DND-41 (cell line): ENCODE results near the gene FHIT.

Experiments used
- CTCF ChIP-seq: IDR thresholded peaks from 2 replicates; pipeline ENCODE4 v1.5.1; 2012; ENCODE audit warnings: borderline replicate concordance, low read length, moderate library complexity, mild to moderate bottlenecking; ENCODE audit not compliant: poor library complexity, severe bottlenecking; ENCODE audit errors: extremely low read depth
- EZH2 ChIP-seq: IDR thresholded peaks from 3 replicates; pipeline ENCODE4 v1.6.1; 2012; ENCODE audit warnings: borderline replicate concordance, low read depth, mild to moderate bottlenecking, moderate library complexity, low read length, inconsistent platforms; ENCODE audit not compliant: severe bottlenecking

- no peak for TF ChIP-seq CTCF
- TF ChIP-seq EZH2: no peak
Measured at GRCh38 chr3:59922192-59922591, 1329.1 kb downstream of the FHIT start.
